Mesendoderm (in vitro differentiated cells): ENCODE measurements around the gene DENND5B.
A peak's percentile ranks its signal among the peaks of the same experiment; 100 is the strongest.

Experiments
- DNase-seq: peaks from one replicate; pipeline ENCODE4 v3.0.0; 2013
- H2AK5ac ChIP-seq: 2 replicates; pipeline ENCODE4 v1.6.1; 2013; ENCODE audit warnings: low read length, inconsistent platforms
- H2BK120ac ChIP-seq: 2 replicates; pipeline ENCODE4 v1.6.1; 2013; ENCODE audit warnings: low read depth, mild to moderate bottlenecking, low read length, moderate library complexity, mixed read lengths
- H2BK15ac ChIP-seq: replicated peaks from 2 replicates; pipeline ENCODE4 v1.6.1; 2013; ENCODE audit warnings: low read depth, mild to moderate bottlenecking, moderate library complexity
- H2BK5ac ChIP-seq: 2 replicates; pipeline ENCODE4 v1.6.1; 2013; ENCODE audit warnings: low read length, inconsistent platforms
- H3K18ac ChIP-seq: 2 replicates; pipeline ENCODE4 v1.6.1; 2013; ENCODE audit warnings: mild to moderate bottlenecking, low read length, mixed read lengths
- H3K23ac ChIP-seq: one replicate; pipeline ENCODE4 v1.6.1; 2013; ENCODE audit warnings: low read length
- H3K27ac ChIP-seq: 2 replicates; pipeline ENCODE4 v1.5.1; 2013; ENCODE audit warnings: low read depth, mild to moderate bottlenecking, inconsistent platforms, low read length, moderate library complexity
- H3K27me3 ChIP-seq: 2 replicates; pipeline ENCODE4 v1.6.1; 2013; ENCODE audit warnings: low read length, control low read depth, mild to moderate bottlenecking, inconsistent platforms; ENCODE audit not compliant: insufficient read depth, poor library complexity
- H3K36me3 ChIP-seq: 2 replicates; pipeline ENCODE4 v1.6.1; 2013; ENCODE audit warnings: low read length, inconsistent platforms; ENCODE audit not compliant: control insufficient read depth, insufficient read depth
- H3K4ac ChIP-seq: one replicate; pipeline ENCODE4 v1.6.1; 2013; ENCODE audit warnings: low read depth, mild to moderate bottlenecking, low read length, moderate library complexity
- H3K4me1 ChIP-seq: 2 replicates; pipeline ENCODE4 v1.6.1; 2013; ENCODE audit warnings: low read depth, low read length, inconsistent platforms; ENCODE audit not compliant: control insufficient read depth
- H3K4me2 ChIP-seq: 2 replicates; pipeline ENCODE4 v1.6.1; 2013; ENCODE audit warnings: low read length
- H3K4me3 ChIP-seq: 2 replicates; pipeline ENCODE4 v1.5.1; 2013; ENCODE audit warnings: mild to moderate bottlenecking, low read length
- H3K56ac ChIP-seq: one replicate; pipeline ENCODE4 v1.6.1; 2013; ENCODE audit warnings: low read length
- H3K79me1 ChIP-seq: 2 replicates; pipeline ENCODE4 v1.6.1; 2013; ENCODE audit warnings: low read length, inconsistent platforms
- H3K79me2 ChIP-seq: 2 replicates; pipeline ENCODE4 v1.6.1; 2013; ENCODE audit warnings: mild to moderate bottlenecking, low read length; ENCODE audit not compliant: control insufficient read depth, insufficient read depth
- H3K9ac ChIP-seq: 2 replicates; pipeline ENCODE4 v1.6.1; 2013; ENCODE audit warnings: low read length, inconsistent platforms
- H4K5ac ChIP-seq: one replicate; pipeline ENCODE4 v1.6.1; 2013; ENCODE audit warnings: low read length
- H4K8ac ChIP-seq: one replicate; pipeline ENCODE4 v1.6.1; 2013; ENCODE audit warnings: low read depth, mild to moderate bottlenecking, control low read depth, low read length, moderate library complexity
- WGBS: extraction: QIAGEN DNeasy Blood & Tissue Kit; methylation state at CpG from one replicate; pipeline ENCODE4 v1.1.7; 2013; ENCODE audit warnings: low lambda C conversion rate, missing lambda C conversion rate; ENCODE audit not compliant: insufficient coverage; ENCODE audit errors: extremely low coverage; 5-methylcytosine and 5-hydroxymethylcytosine counted together

The DENND5B gene

DNA sequence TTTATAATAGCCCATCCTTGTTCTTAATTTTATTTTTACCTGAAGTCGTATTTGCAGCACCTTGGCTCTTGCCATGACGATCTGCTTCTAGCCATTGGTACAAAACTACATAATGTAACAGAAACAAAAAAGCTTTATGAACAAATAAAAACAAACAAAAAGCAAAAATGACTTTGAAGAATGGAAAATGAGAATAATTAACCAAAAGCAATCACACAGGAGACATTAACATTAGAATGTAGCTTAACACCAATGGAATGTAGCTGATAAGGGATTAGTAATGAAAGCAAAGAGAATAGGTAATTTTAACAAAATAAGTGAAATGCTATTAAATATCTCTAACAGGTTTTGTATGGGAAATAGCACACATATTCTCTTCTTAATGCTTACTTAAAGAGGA, 91.4 kb downstream of the DENND5B start:
- Histone ChIP-seq H2BK15ac (no peak overlapping the region), H3K23ac (no peak overlapping the region), H3K9ac (no peak overlapping the region), H2AK5ac (no peak overlapping the region), H3K27me3 (no peaks in the 10 kb centered on the region), H3K36me3 (no peaks in the 10 kb centered on the region), H2BK120ac (no peak overlapping the region), H3K4ac (no peak overlapping the region), H4K8ac (no peak overlapping the region), H3K56ac (no peak overlapping the region), H2BK5ac (no peak overlapping the region), H3K4me2 (no peak overlapping the region), H3K4me1 (no peaks in the 10 kb centered on the region), H3K79me2 (no peaks in the 10 kb centered on the region), H3K4me3 (no peak overlapping the region), H3K18ac (no peak overlapping the region), H3K27ac (no peak overlapping the region), H4K5ac (no peak overlapping the region), H3K79me1 (no peaks in the 10 kb centered on the region)
- DNase-seq = peak; percentile 27
- no CpG with 5 or more reads among the region's 2 CpGs for WGBS

DNA sequence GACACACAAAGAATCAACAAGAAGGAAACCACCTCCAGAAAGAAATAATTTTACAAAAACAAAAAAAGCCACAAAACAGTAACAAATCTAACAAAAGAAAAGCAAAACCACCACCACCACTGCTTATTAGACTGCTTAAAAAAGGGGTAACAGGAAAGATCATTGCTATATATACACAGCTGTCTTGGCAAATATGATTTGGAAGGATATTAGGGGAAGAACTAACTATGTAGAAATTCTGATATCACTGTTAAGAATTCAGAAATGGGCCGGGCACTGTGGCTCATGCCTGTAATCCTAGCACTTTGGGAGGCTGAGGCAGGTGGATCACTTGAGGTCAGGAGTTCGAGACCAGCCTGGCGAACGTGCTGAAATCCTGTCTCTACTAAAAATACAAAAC, 92.5 kb downstream of the DENND5B start:
- Histone ChIP-seq H3K4ac (no peak overlapping the region), H2AK5ac (no peak overlapping the region), H3K4me3 (no peak overlapping the region), H3K9ac (no peak overlapping the region), H3K27me3 (no peaks in the 10 kb centered on the region), H2BK120ac (no peak overlapping the region), H3K23ac (no peak overlapping the region), H2BK5ac (no peak overlapping the region), H3K4me2 (no peak overlapping the region), H3K27ac (no peak overlapping the region), H3K18ac (no peak overlapping the region), H3K36me3 (no peaks in the 10 kb centered on the region), H3K79me2 (no peaks in the 10 kb centered on the region), H3K4me1 (no peaks in the 10 kb centered on the region), H3K79me1 (no peaks in the 10 kb centered on the region), H2BK15ac (no peak overlapping the region), H4K8ac (no peak overlapping the region), H3K56ac (no peak overlapping the region), H4K5ac (no peak overlapping the region)
- DNase-seq = no peak
- WGBS = no CpG with 5 or more reads among the region's 4 CpGs

DNA sequence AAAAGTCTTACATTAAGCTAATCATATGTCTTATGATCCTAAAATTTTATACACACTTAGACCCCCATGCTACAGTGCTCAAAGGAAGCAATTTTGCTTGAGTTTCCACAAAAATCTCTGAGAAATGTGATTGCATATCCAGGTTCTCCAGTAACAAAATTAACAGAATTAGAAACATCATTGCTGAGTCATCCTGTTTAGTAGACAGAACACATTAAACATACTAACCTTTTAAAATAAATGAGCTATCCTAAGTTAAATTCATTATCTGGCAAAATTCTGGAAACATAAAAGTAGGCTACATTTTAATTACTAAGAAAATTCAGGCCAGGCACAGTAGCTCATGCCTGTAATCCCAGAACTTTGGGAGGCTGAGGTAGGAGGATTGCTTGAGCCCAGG, 94.7 kb downstream of the DENND5B start:
- Histone ChIP-seq H2AK5ac (no peak overlapping the region), H3K4me3 (no peak overlapping the region), H3K23ac (no peak overlapping the region), H3K4me1 (no peaks in the 10 kb centered on the region), H3K56ac (no peak overlapping the region), H3K27ac (no peak overlapping the region), H3K27me3 (no peaks in the 10 kb centered on the region), H3K36me3 (no peaks in the 10 kb centered on the region), H3K4me2 (no peak overlapping the region), H3K79me1 (no peaks in the 10 kb centered on the region), H3K79me2 (no peaks in the 10 kb centered on the region), H4K8ac (no peak overlapping the region), H3K9ac (no peak overlapping the region), H2BK120ac (no peak overlapping the region), H2BK5ac (no peak overlapping the region), H3K4ac (no peak overlapping the region), H4K5ac (no peak overlapping the region), H2BK15ac (no peak overlapping the region), H3K18ac (no peak overlapping the region)
- DNase-seq = no peak

DNA sequence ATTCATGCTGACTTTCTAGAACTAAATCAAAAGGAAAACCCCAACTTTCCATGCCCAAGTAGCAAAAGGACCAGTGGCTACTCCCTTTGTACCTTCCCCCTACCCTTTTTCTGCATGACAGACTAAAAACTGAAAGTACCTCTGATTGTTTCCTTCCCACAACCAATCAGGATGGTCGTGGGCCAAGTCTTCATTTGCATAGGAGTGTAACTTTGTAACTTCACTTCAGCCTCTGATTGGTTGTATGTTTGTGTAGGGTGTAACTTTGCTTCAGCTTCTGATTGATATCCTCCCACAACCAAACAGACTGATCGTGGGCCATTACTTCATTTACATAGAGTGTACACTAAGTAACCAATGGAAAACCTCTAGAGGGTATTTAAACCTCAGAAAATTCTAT, 96.5 kb downstream of the DENND5B start:
- H3K56ac ChIP-seq = no peak overlapping the region
- no CpG with 5 or more reads among the region's 2 CpGs for WGBS
- no peak for DNase-seq

DNA sequence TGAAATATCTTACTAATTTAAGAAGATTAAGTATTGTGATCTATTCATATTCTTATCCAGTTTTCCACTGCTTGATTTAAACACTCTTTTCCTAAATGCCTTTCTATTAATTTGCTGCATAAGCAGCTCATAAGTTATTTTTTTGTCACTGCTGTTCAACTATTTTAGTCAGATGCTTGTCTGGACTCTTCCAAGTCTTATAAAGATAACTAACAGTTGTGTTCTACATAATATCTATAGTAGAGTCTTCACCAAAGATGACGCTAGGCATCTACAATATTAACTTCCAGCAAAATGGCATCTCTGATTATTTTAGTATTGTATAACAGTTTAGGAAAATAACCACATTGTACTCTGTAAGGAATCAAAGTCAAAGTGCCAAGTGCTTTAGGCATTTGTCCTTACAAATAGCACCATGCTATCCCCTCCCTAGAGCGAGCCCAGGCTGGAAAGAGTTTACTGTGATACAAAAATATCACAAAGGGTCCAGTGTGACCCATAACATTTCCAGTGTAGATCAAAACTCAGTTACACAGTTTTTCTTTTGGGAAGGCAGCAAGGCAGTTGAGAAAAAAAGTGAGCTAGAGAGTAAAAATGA, 98.2 kb downstream of the DENND5B start:
- Histone ChIP-seq H2BK15ac (no peak overlapping the region), H3K27me3 (no peaks in the 10 kb centered on the region), H3K4ac (no peak overlapping the region), H3K27ac (no peak overlapping the region), H3K4me1 (no peaks in the 10 kb centered on the region), H3K4me3 (no peak overlapping the region), H3K9ac (no peak overlapping the region), H3K18ac (no peak overlapping the region), H3K4me2 (no peak overlapping the region), H2BK5ac (no peak overlapping the region), H2BK120ac (no peak overlapping the region), H3K36me3 (no peaks in the 10 kb centered on the region), H4K5ac (no peak overlapping the region), H3K23ac (no peak overlapping the region), H3K79me2 (no peaks in the 10 kb centered on the region), H3K79me1 (no peaks in the 10 kb centered on the region), H3K56ac (no peak overlapping the region), H2AK5ac (no peak overlapping the region), H4K8ac (no peak overlapping the region)
- WGBS = no CpG with 5 or more reads among the region's 2 CpGs
- no peak for DNase-seq

More for the DNA sequence above, 96.5 kb downstream of the DENND5B start:
- Histone ChIP-seq H3K9ac (no peak overlapping the region), H3K27me3 (no peaks in the 10 kb centered on the region), H2BK120ac (no peak overlapping the region), H3K18ac (no peak overlapping the region), H2BK5ac (no peak overlapping the region), H3K27ac (no peak overlapping the region), H3K4ac (no peak overlapping the region), H3K79me2 (no peaks in the 10 kb centered on the region), H3K36me3 (no peaks in the 10 kb centered on the region), H3K23ac (no peak overlapping the region), H2AK5ac (no peak overlapping the region), H3K4me2 (no peak overlapping the region), H4K8ac (no peak overlapping the region), H2BK15ac (no peak overlapping the region), H4K5ac (no peak overlapping the region), H3K4me1 (no peaks in the 10 kb centered on the region), H3K4me3 (no peak overlapping the region), H3K79me1 (no peaks in the 10 kb centered on the region)

DNA sequence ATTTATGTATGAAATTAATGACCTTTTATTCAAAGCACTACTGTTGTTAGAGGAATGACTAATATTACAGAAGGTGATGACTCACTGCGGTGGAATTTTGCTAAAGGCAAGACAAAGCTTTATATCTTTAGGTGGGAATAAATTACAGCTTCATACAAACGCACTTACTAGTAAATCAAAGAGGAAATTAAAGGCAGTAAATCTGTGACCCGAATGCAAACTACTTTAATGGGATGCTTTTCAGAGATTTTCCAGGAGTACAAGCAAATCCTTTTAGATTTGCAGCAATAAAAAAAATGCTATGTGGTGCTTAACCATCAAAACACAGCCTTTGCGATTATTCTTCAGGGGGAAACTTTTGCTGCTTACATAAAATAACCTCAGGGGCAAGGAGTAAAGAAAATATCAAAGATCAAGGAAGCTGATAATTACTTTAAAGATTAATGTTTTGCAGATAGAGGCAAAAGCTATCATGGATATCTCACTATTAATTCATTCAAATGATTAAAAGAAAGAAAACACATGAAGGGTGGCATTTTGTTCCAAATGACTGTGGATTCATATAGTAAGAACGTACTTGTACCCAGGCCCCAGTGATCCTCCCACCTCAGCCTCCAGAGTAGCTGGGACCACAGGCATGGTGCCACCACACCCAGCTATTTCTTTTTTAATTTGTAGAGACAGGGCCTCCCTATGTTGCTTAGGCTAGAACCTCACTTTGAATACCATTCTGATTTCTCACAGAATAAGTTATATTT, 98.9 kb downstream of the DENND5B start:
- WGBS = no CpG with 5 or more reads among the region's 5 CpGs
- Histone ChIP-seq H3K23ac (no peak overlapping the region), H3K4me1 (no peaks in the 10 kb centered on the region), H3K4ac (no peak overlapping the region), H3K18ac (no peak overlapping the region), H3K36me3 (no peaks in the 10 kb centered on the region), H4K5ac (no peak overlapping the region), H4K8ac (no peak overlapping the region), H3K4me3 (no peak overlapping the region), H3K27me3 (no peaks in the 10 kb centered on the region), H3K4me2 (no peak overlapping the region), H3K79me2 (no peaks in the 10 kb centered on the region), H3K9ac (no peak overlapping the region), H3K56ac (no peak overlapping the region), H2AK5ac (no peak overlapping the region), H2BK15ac (no peak overlapping the region), H3K79me1 (no peaks in the 10 kb centered on the region), H3K27ac (no peak overlapping the region), H2BK5ac (no peak overlapping the region), H2BK120ac (no peak overlapping the region)
- peak; percentile 77 for DNase-seq
